HG02943 (cell line): ENCODE data around the gene DEPDC5.

Experiments used
- ATAC-seq: cut with Tn5 transposase; IDR thresholded peaks from one replicate; pipeline ENCODE4 v1.9.1; 2021; ENCODE audit warnings: mild to moderate bottlenecking, low read depth, moderate library complexity; ENCODE audit not compliant: unreplicated experiment

DEPDC5 gene

GRCh38 chr22:31917227-31917921 is 163.6 kb downstream of the DEPDC5 start:
- ATAC-seq = no peak

- no peak for ATAC-seq
Observed at GRCh38 chr22:31919730-31920129, 165.9 kb downstream of the DEPDC5 start.

GRCh38 chr22:31920306-31920705 is 166.5 kb downstream of the DEPDC5 start:
- ATAC-seq = no peak

GRCh38 chr22:31921106-31921505 is 167.3 kb downstream of the DEPDC5 start:
- ATAC-seq = no peak

GRCh38 chr22:31922534-31922933 is 168.7 kb downstream of the DEPDC5 start:
- ATAC-seq = no peak

GRCh38 chr22:31923136-31923535 is 169.3 kb downstream of the DEPDC5 start:
- ATAC-seq = no peak

- ATAC-seq = no peak
Observed at GRCh38 chr22:31923747-31924146, 169.9 kb downstream of the DEPDC5 start.

- no peak for ATAC-seq
Observed at GRCh38 chr22:31925056-31925455, 171.2 kb downstream of the DEPDC5 start.

GRCh38 chr22:31926024-31926423 is 172.2 kb downstream of the DEPDC5 start:
- no peak for ATAC-seq

- ATAC-seq = no peak
Observed at GRCh38 chr22:31926969-31927368, 173.2 kb downstream of the DEPDC5 start.

- no peak for ATAC-seq
Observed at GRCh38 chr22:31927562-31927961, 173.7 kb downstream of the DEPDC5 start.

- ATAC-seq = no peak
Observed at GRCh38 chr22:31929167-31929930, 175.5 kb downstream of the DEPDC5 start.

- no peak for ATAC-seq
Observed at GRCh38 chr22:31932863-31933262, 179.0 kb downstream of the DEPDC5 start.

GRCh38 chr22:31933406-31933805 is 179.6 kb downstream of the DEPDC5 start:
- ATAC-seq = no peak

GRCh38 chr22:31933816-31934482 is 180.1 kb downstream of the DEPDC5 start:
- ATAC-seq = no peak

- no peak for ATAC-seq
Observed at GRCh38 chr22:31935961-31936635, 182.3 kb downstream of the DEPDC5 start.

GRCh38 chr22:31937341-31937740 is 183.5 kb downstream of the DEPDC5 start:
- ATAC-seq = no peak

GRCh38 chr22:31938296-31938695 is 184.5 kb downstream of the DEPDC5 start:
- no peak for ATAC-seq

GRCh38 chr22:31940506-31940905 is 186.7 kb downstream of the DEPDC5 start:
- ATAC-seq = no peak

GRCh38 chr22:31942091-31942490 is 188.3 kb downstream of the DEPDC5 start:
- ATAC-seq = no peak
